T-helper 1 cell treated with Interleukin-12 subunit alpha and Interleukin-12 subunit beta and Interleukin-4 antibody, amounts not matched to agents 30 ng/mL and 1 ng/mL, for 36 hours (primary cell): Measurements from ENCODE around the gene PEAK3. TPM values are rescaled to one million over a fixed set of nuclear protein-coding genes. Genes with fewer than 3 reads are reported as not detected.

Experiments used
- intact Hi-C: fragments of 100-400 bp; cut with micrococcal nuclease; formaldehyde crosslinking; loops from one replicate; pipeline ENCODE4 v1.15.1; 2024
- total RNA-seq: library from RNA; stranded (reverse); gene quantifications from 2 replicates; pipeline ENCODE4 v1.2.3, GENCODE V29; 2022

The PEAK3 gene
- total RNA-seq, 1 donor from 2014 or later, result 1.2 TPM

DNA sequence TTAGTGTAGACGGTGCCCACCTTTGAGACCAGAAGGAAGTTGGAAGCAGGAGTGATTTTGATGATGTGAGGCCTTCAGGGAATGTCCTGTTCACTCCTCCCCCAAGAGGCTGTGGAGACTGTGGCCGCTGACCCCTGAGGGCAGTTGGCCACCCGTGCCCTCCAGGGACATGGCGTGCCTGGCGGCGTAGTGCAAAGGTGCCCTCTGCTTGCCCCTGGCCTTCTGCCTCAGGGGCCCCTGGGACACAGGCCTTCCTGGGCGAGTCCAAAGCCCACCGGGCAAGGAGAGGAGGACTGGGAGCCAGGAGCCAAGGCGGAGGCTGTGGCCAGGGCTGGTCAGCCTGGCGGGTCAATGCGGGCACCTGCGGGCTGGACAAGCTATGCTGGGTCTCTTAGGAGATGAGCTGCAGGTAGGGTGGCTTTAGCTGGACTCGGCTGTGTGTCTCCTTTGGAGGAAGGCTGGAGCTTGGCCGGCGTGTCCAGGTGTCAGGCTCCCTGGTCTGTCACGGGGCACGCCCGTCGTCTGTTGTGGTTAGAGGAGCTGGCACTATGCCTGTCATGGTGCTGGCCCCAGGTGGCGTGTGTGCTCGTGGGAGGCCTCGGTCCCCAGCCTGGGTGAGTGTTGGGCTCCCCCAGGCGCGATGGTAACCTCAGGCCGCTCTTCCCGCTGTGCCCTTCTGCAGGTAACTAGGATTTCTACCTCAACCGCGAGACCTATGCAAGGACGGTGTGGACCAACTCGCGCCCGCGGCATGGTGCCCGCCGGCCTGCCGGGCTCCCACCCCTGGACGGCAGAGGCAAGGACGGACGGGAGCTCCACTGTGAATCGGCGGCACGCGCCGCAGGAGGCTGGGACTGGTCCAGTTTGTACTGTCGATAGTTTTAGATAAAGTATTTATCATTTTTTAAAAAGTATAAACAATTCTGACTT lies 52.6 kb downstream of the PEAK3 start:
- intact Hi-C loops, result no loop called here

- intact Hi-C loops, result no loop called here
Measured at GRCh38 chr19:2228157-2229030, 53.6 kb downstream of the PEAK3 start.

DNA sequence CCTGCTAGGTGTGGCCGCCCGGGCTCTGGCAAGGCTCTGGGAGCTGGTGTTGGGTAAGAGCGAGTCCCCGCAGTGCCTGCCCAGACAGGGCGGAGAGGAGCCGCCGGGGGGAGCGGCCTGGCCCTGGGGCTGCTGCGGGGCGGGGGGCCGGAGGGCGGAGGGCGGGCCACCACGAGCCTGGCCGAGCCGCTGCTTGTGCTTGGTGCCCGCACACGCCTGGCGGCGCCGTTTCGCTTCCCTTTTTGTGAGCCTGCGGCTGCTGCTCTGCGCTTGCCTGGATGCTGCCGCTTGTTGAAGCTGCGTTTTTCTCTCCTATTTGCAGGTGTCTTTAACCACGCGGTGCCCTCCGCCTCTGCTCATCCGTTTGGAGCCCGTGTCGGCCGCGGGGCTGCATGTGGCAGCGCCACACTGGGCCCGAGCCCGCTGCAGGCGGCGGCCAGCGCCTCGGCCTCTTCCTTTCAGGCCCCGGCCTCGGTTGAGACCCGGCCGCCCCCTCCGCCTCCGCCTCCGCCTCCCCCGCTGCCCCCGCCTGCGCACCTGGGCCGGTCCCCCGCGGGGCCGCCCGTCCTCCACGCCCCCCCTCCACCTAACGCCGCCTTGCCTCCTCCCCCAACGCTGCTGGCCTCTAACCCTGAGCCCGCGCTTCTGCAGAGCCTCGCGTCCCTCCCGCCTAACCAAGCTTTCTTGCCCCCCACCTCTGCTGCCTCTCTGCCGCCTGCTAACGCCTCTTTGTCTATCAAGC lies 54.4 kb downstream of the PEAK3 start:
- intact Hi-C loops, result no loop called here

GRCh38 chr19:2226840-2227360 lies 55.1 kb downstream of the PEAK3 start:
- intact Hi-C loops, result no loop called here

DNA sequence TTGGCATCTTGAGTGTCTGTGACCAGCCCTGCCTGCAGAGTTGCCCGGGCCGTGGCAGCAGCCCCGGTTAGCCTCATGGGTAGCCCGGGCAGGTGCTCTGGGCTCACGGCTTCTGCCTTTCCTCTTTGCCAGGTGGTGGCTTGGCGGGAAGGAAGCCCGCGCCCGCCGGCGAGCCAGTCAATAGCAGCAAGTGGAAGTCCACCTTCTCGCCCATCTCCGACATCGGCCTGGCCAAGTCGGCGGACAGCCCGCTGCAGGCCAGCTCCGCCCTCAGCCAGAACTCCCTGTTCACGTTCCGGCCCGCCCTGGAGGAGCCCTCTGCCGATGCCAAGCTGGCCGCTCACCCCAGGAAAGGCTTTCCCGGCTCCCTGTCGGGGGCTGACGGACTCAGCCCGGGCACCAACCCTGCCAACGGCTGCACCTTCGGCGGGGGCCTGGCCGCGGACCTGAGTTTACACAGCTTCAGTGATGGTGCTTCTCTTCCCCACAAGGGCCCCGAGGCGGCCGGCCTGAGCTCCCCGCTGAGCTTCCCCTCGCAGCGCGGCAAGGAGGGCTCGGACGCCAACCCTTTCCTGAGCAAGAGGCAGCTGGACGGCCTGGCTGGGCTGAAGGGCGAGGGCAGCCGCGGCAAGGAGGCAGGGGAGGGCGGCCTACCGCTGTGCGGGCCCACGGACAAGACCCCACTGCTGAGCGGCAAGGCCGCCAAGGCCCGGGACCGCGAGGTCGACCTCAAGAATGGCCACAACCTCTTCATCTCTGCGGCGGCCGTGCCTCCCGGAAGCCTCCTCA lies 55.7 kb downstream of the PEAK3 start:
- intact Hi-C loops, result no loop called here

- intact Hi-C loops, result no loop called here
Measured at GRCh38 chr19:2225415-2226050, 56.4 kb downstream of the PEAK3 start.

DNA sequence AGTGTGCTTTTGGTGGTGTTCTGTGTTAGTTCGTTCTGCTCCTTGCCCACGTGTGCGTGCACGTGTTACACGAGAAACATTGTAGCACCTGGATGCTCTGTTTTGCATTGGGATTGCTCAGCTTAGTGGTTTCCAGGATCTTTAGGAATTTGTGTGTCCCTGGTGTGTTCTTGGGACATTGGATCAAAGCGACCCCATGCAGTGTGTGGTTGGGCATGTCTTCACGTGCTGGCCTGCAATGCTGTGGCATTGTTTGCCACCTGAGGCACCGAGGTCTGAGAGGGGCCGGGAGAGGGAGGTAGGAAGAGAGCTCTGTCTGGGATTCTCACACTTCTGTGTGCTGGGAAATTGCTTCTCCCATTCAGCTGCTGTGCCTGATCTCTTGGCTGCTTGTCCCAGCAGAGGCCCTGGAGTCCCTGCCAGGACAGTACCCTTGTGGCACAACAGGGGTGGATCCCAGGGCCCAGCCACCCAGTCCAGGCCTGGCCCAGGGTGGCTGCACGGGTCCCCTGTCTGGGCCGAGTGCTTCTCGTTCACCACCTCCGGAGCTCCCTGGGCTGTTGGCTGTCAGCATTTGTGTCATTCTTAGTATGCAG lies 57.1 kb downstream of the PEAK3 start:
- intact Hi-C loops, result no loop called here

Other genes starting within 250 kb of the PEAK3 start
- 205 and 213 TPM in 2 replicates for gene MKNK2, start 230.9 kb downstream of the PEAK3 start, total RNA-seq
- gene MOB3A, start 185.8 kb downstream of the PEAK3 start, total RNA-seq, result 244 and 254 TPM in 2 replicates
- 15.4 and 19.1 TPM in 2 replicates for gene IZUMO4, start 185.3 kb downstream of the PEAK3 start, total RNA-seq
- 126 and 139 TPM in 2 replicates for gene AP3D1, start 130.6 kb downstream of the PEAK3 start, total RNA-seq
- 70.1 and 73.4 TPM in 2 replicates for gene DOT1L, start 118.2 kb downstream of the PEAK3 start, total RNA-seq
- gene PLEKHJ1, start 45.8 kb downstream of the PEAK3 start, total RNA-seq, result 64.7 and 65.7 TPM in 2 replicates
- gene SF3A2, start 45.4 kb downstream of the PEAK3 start, total RNA-seq, result 136 and 141 TPM in 2 replicates
- 3.6 and 5.4 TPM in 2 replicates for gene AMH, start 32.9 kb downstream of the PEAK3 start, total RNA-seq
- gene JSRP1, start 25.8 kb downstream of the PEAK3 start, total RNA-seq, result not detected in 2 replicates
- 0.32 and 0.41 TPM in 2 replicates for gene LINGO3, start 26.0 kb upstream of the PEAK3 start, total RNA-seq
- gene LSM7, start 46.4 kb upstream of the PEAK3 start, total RNA-seq, result 119 and 122 TPM in 2 replicates
- 81.9 and 88.7 TPM in 2 replicates for gene SPPL2B, start 46.5 kb upstream of the PEAK3 start, total RNA-seq
- not detected in 2 replicates for gene TMPRSS9, start 78.1 kb upstream of the PEAK3 start, total RNA-seq
- gene TIMM13, start 145.4 kb upstream of the PEAK3 start, total RNA-seq, result 67.4 and 74.6 TPM in 2 replicates
- 93.1 and 95.0 TPM in 2 replicates for gene LMNB2, start 174.8 kb upstream of the PEAK3 start, total RNA-seq
- gene GADD45B, start 194.0 kb upstream of the PEAK3 start, total RNA-seq, result 72.4 and 85.8 TPM in 2 replicates